CD4-positive, alpha-beta T cell treated with Interleukin-6 for 4 hours (primary cell): ENCODE results near the gene SEBOX.

ENCODE experiments used
- DNase-seq: peaks from one replicate; pipeline ENCODE4 v3.0.0-alpha.2; 2020; ENCODE audit warnings: mixed read lengths

Gene SEBOX

GRCh38 chr17:28392491-28392890 is 27.5 kb upstream of the SEBOX start:
- DNase-seq, result no peak

GRCh38 chr17:28391401-28391800 is 26.4 kb upstream of the SEBOX start:
- DNase-seq, result no peak

GRCh38 chr17:28390984-28391383 is 26.0 kb upstream of the SEBOX start:
- no peak for DNase-seq

GRCh38 chr17:28390563-28390962 is 25.6 kb upstream of the SEBOX start:
- no peak for DNase-seq

- DNase-seq, result no peak
Measured at GRCh38 chr17:28390141-28390540, 25.1 kb upstream of the SEBOX start.

GRCh38 chr17:28388106-28388505 is 23.1 kb upstream of the SEBOX start:
- DNase-seq, result no peak

GRCh38 chr17:28386391-28386790 is 21.4 kb upstream of the SEBOX start:
- DNase-seq, result no peak

- peak; percentile 12 for DNase-seq
Measured at GRCh38 chr17:28385406-28385805, 20.4 kb upstream of the SEBOX start.

- DNase-seq, result peak; percentile 11
Measured at GRCh38 chr17:28385037-28385400, 20.0 kb upstream of the SEBOX start.

GRCh38 chr17:28384281-28385036 is 19.5 kb upstream of the SEBOX start:
- peak; percentile 72 for DNase-seq

GRCh38 chr17:28381141-28381825 is 16.3 kb upstream of the SEBOX start:
- DNase-seq, result peak; percentile 21

GRCh38 chr17:28379814-28380801 is 15.1 kb upstream of the SEBOX start:
- DNase-seq, result no peak

GRCh38 chr17:28372945-28373274 is 7.9 kb upstream of the SEBOX start:
- DNase-seq, result no peak

GRCh38 chr17:28372203-28372944 is 7.4 kb upstream of the SEBOX start:
- peak; percentile 41 for DNase-seq

GRCh38 chr17:28371245-28372202 is 6.5 kb upstream of the SEBOX start, which contains the start of gene SARM1:
Gene SARM1, plus strand, starts transcription at chr17:28371694. Its CDS starts 339 bp downstream, at chr17:28372033.
- peak; percentile 92 for DNase-seq

- no peak for DNase-seq
Measured at GRCh38 chr17:28370744-28371103, 5.7 kb upstream of the SEBOX start.

- no peak for DNase-seq
Measured at GRCh38 chr17:28370035-28370743, 5.2 kb upstream of the SEBOX start, which contains the start of gene VTN. Gene VTN, minus strand, starts transcription at chr17:28370307. Its CDS starts 104 bp downstream, at chr17:28370203.

- peak; percentile 14 for DNase-seq
Measured at GRCh38 chr17:28369684-28370034, 4.7 kb upstream of the SEBOX start.

- no peak for DNase-seq
Measured at GRCh38 chr17:28368915-28369683, 4.1 kb upstream of the SEBOX start.

- no peak for DNase-seq
Measured at GRCh38 chr17:28368306-28368831, 3.4 kb upstream of the SEBOX start.
